Peyer's patch (tissue), 4 donors: ENCODE data around the gene LTO1.

Experiments used
- CTCF ChIP-seq, 6 experiments: fragments of 450-650 bp in 4 of 6; fragments of 200-600 bp in 2 of 6; sonication (generic) in 1 of 6; IDR thresholded peaks; one replicate each; pipeline ENCODE4 v1.5.1; 2017 to 2019; ENCODE audit warnings: antibody characterized with exemption in 6 of 6, mild to moderate bottlenecking in 3 of 6, moderate library complexity in 1 of 6
- POLR2A ChIP-seq, 2 donors: fragments of 450-650 bp; IDR thresholded peaks; one replicate each; pipeline ENCODE4 v1.5.1; 2017; ENCODE audit warnings: antibody characterized with exemption in 2 of 2, mild to moderate bottlenecking in 2 of 2, moderate library complexity in 2 of 2

- TF ChIP-seq CTCF (IDR thresholded peaks at IDR 0.05): no peak
- TF ChIP-seq POLR2A (IDR thresholded peaks at IDR 0.05): no peak
These were observed 9.5 kb downstream of the LTO1 start for GRCh38 chr11:69665669-69666068.
